DND-41 (cell line): ENCODE data around the gene TRAPPC14.

Experiments
- ATAC-seq: fragments of 200-7000 bp; cut with Tn5 transposase; 3 replicates; pipeline ENCODE4 v1.9.1; 2021; ENCODE audit warnings: low read depth; ENCODE audit not compliant: insufficient read depth
- DNase-seq: peaks from one replicate; pipeline ENCODE4 v3.0.0-alpha.2; 2020
- H2AFZ ChIP-seq: 2 replicates; pipeline ENCODE4 v1.6.0; 2012; ENCODE audit warnings: low read depth, low read length
- H3K27ac ChIP-seq: 2 replicates; pipeline ENCODE4 v1.5.1; 2012; ENCODE audit warnings: low read length, inconsistent platforms
- H3K27me3 ChIP-seq: fragments of 200-600 bp; sonication (generic); 2 replicates; pipeline ENCODE4 v1.6.0; 2012; ENCODE audit warnings: low read length, mild to moderate bottlenecking, inconsistent platforms; ENCODE audit not compliant: insufficient read depth, poor library complexity
- H3K36me3 ChIP-seq: 2 replicates; pipeline ENCODE4 v1.5.1; 2012; ENCODE audit warnings: low read length, inconsistent platforms; ENCODE audit not compliant: insufficient read depth
- H3K4me1 ChIP-seq: 2 replicates; pipeline ENCODE4 v1.5.1; 2012; ENCODE audit warnings: mild to moderate bottlenecking, low read length; ENCODE audit not compliant: insufficient read depth
- H3K4me2 ChIP-seq: 2 replicates; pipeline ENCODE4 v1.6.0; 2012; ENCODE audit warnings: mild to moderate bottlenecking, moderate library complexity, low read length, inconsistent platforms; ENCODE audit not compliant: insufficient read depth
- H3K4me3 ChIP-seq, 2 experiments: fragments of 200-600 bp in 1 of 2; shearing (Covaris generic) in 1 of 2; 2 replicates each; pipeline ENCODE4 v1.5.1; 2012 to 2016; ENCODE audit warnings: inconsistent platforms in 2 of 2, low read length in 2 of 2, mild to moderate bottlenecking in 2 of 2, low read depth in 1 of 2, moderate library complexity in 1 of 2
- H3K79me2 ChIP-seq: 2 replicates; pipeline ENCODE4 v1.6.0; 2012; ENCODE audit warnings: low read length, inconsistent platforms; ENCODE audit not compliant: insufficient read depth
- H3K9ac ChIP-seq: 2 replicates; pipeline ENCODE4 v1.6.0; 2012; ENCODE audit warnings: low read depth, mild to moderate bottlenecking, inconsistent platforms, low read length, moderate library complexity
- H3K9me3 ChIP-seq: 2 replicates; pipeline ENCODE4 v1.5.1; 2012; ENCODE audit warnings: low read length, moderate library complexity, mild to moderate bottlenecking, inconsistent platforms; ENCODE audit not compliant: insufficient read depth, severe bottlenecking
- H4K20me1 ChIP-seq: 2 replicates; pipeline ENCODE4 v1.6.0; 2012; ENCODE audit warnings: low read length; ENCODE audit not compliant: insufficient read depth
- CTCF ChIP-seq: IDR thresholded peaks from 2 replicates; pipeline ENCODE4 v1.5.1; 2012; ENCODE audit warnings: borderline replicate concordance, low read length, moderate library complexity, mild to moderate bottlenecking; ENCODE audit not compliant: poor library complexity, severe bottlenecking; ENCODE audit errors: extremely low read depth
- EZH2 ChIP-seq: IDR thresholded peaks from 3 replicates; pipeline ENCODE4 v1.6.1; 2012; ENCODE audit warnings: borderline replicate concordance, low read depth, mild to moderate bottlenecking, moderate library complexity, low read length, inconsistent platforms; ENCODE audit not compliant: severe bottlenecking

TRAPPC14 gene

GRCh38 chr7:100124301-100125230 lies 34.0 kb downstream of the TRAPPC14 start:
- Histone ChIP-seq H2AFZ (no peak overlapping the region), H3K36me3 (peaks cover 22% of the 10 kb centered on the region), H3K27ac (no peak overlapping the region), H3K4me1 (peaks cover 60% of the 10 kb centered on the region), H3K27me3 (no peaks in the 10 kb centered on the region), H3K9ac (0 out of 2 replicates have a peak overlapping the region, but pooled peaks have one; percentile 7), H4K20me1 (no peaks in the 10 kb centered on the region), H3K79me2 (peaks cover 50% of the 10 kb centered on the region), H3K4me3 (peak overlapping the region in 1 of 2 experiments; percentile 6; a peak in 1 of 4 replicates), H3K9me3 (no peaks in the 10 kb centered on the region), H3K4me2 (peak overlapping the region; percentile 100)
- TF ChIP-seq CTCF: no peak
- TF ChIP-seq EZH2: no peak
- DNase-seq (no peak), ATAC-seq (no peak)

GRCh38 chr7:100122568-100122967 lies 36.0 kb downstream of the TRAPPC14 start:
- H3K4me2 ChIP-seq: no peak overlapping the region
- no peaks in the 10 kb centered on the region for H3K9me3 ChIP-seq
- ATAC-seq: no peak
- TF ChIP-seq CTCF (no peak), EZH2 (no peak)
- no peak overlapping the region for H3K9ac ChIP-seq
- no peak for DNase-seq
- H3K36me3 ChIP-seq: peaks cover 22% of the 10 kb centered on the region
- no peak overlapping the region for H3K4me3 ChIP-seq
- H3K27ac ChIP-seq: no peak overlapping the region
- no peak overlapping the region for H2AFZ ChIP-seq
- H4K20me1 ChIP-seq: no peaks in the 10 kb centered on the region
- peaks cover 60% of the 10 kb centered on the region for H3K79me2 ChIP-seq
- H3K27me3 ChIP-seq: no peaks in the 10 kb centered on the region
- H3K4me1 ChIP-seq: peaks cover 58% of the 10 kb centered on the region

DNA sequence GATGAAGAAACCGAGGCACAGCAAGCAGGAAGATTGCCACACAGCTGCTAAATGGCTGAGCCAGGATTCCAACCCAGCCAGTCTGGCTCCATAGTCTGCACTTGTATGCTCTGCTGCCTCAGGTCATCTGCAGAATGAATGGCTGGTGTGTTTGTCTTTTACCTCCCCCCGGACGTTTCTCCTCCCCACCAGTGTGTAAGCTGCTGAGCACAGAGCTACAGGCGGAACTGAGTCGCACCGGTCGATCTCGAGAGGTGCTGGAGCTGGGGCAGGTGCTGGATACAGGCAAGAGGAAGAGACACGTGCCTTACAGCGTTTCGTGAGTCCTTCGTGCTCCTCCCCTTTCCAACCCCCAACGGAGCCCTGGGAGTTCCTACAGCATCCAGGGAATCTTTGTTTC lies 36.5 kb downstream of the TRAPPC14 start:
- Histone ChIP-seq H3K27me3 (no peaks in the 10 kb centered on the region), H3K4me3 (no peak overlapping the region), H3K79me2 (peaks cover 60% of the 10 kb centered on the region), H3K4me1 (peaks cover 58% of the 10 kb centered on the region), H3K9me3 (no peaks in the 10 kb centered on the region), H3K9ac (no peak overlapping the region), H3K36me3 (peaks cover 22% of the 10 kb centered on the region), H2AFZ (no peak overlapping the region), H3K4me2 (no peak overlapping the region), H4K20me1 (no peaks in the 10 kb centered on the region), H3K27ac (no peak overlapping the region)
- DNase-seq (no peak), ATAC-seq (no peak)
- TF ChIP-seq CTCF: no peak
- no peak for TF ChIP-seq EZH2
